ENCODE results near the gene CHST11.

CHST11 gene

DNA sequence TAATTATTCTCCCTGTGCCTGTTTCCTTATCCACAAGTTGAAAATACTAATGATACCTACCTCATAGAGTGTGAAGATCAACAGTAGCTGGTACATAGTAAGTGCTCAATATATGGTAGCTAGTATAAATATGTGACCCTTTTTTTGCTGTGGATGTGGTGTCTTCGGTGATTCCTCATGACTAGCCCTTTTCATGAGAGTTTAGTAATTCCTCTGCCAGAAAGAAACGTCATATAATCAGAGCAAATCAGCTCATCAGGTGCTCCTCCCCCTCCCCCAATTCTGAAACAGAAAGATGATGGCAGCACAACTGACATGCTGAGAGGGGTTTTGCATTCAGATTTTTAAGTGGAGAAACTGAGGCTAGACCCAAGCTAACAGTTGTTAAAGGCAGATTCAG, 290.6 kb downstream of the CHST11 start:
- no peak for DNase-seq

DNA sequence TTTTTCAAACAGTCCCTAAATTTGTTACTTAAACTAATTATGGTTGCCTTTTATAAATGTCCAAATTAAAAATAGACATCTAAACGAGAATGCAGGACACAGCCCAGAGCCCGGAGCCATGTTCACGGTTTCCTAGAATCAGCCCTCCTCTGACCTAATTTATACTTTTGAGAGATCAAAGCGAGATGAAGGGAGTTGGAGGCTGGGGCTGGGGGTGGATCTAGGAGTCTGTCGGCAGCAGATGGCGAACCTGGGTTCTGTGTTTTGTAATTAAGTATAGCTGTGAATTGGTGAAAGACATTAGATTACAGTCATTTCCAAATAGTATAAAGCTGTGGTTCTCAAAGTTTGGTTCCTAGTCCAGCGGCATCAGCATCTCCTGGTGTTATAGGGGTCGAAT, 291.2 kb downstream of the CHST11 start:
- DNase-seq: no peak

DNA sequence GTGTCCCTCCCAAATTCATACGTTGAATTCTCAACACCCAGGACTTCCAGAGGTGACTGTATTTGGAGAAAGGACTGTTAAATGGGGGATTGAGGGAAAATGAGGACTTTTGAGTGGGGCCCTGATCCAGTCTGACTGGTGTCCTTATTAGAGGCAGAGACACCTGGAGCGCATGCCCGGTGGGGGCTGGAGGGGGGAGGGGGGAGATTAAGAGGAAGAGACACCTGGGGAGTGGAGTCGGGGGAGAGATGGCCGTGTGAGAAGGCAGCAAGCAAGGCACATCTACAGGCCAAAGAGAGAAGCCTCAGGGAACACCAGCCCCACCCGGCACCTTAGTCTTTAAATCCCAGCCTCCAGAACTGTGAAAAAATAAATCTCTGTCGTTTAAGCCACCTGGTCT, 291.6 kb downstream of the CHST11 start:
- no peak for DNase-seq

DNA sequence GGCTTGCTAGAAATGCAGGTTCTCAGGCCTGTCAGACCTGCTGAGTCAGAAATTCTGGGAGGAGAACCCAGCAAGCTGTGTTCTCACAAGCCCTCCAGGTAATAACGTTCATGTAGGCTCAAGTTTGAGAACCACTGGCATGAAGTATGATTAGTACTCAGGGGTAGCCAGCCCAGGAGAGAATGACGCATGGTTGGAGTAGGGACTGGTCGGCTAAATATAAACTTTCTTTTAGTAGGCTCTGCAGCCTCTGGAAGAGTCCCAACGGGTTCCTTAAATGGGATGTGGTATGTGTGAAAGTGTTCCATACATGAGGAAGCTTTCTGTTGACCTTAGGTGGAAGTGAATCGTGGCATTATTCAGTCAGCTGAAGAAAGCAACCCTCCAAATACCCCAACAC, 292.0 kb downstream of the CHST11 start:
- DNase-seq: peak; percentile 65 to 83 (median 65)

DNA sequence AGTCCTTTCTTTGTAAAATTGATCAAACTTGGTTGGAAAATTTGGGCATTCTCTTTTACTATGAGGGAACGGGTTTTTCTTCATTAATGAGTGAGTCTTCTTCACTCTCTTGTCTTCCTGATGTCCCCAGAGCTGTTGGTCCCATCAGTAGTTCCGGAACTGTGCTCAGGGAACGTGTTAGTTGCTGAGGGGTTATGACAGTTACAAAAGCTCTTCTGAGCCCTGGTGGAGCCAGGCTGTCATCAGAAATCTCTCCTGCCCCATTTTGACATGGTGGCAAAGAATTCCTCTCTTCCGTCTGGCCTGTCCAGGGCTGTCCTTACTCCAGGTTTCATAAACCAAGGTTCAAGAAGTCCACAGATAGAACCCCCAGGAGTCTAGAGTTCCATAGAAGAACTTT, 292.8 kb downstream of the CHST11 start:
- DNase-seq: no peak

DNA sequence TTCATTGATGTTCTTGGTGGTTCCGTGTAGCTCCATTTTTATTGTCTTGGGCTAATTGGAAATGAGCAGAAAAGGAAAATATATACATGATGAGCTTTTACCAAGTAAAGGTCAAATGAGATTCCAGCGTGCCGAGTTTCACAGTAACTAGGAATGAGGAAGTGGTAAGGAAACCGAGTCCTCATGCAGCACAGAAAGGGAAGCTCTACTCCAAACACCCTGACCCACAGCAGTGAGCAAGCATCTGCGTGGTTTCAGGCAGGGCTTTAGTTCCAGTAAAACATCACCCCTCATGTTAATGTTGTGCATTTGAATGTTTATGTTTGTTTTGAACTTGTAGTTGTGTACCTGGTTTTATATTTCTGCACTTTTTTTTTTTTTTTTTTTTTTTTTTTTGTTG, 293.3 kb downstream of the CHST11 start:
- DNase-seq: peak; percentile 85 to 93 (median 90)

DNA sequence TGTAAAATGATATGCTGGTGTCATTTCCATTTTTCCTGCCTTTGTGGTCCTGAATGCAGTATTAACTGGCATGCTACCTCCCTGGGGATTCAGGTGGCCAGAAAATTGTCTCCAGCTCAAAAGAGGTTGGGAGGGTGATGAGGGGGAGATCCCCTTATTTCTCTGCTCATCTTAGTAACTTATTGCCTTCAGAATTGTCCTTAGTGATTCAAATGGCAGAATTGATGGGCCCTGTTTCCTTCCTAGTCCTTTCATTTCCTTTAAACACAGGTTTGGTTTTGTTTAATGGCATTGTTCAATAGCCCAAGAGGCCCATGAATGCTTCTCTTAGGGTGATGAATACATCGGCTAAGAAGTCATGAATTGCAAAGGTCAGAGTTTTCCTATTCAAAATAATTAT, 294.4 kb downstream of the CHST11 start:
- no peak for DNase-seq

DNA sequence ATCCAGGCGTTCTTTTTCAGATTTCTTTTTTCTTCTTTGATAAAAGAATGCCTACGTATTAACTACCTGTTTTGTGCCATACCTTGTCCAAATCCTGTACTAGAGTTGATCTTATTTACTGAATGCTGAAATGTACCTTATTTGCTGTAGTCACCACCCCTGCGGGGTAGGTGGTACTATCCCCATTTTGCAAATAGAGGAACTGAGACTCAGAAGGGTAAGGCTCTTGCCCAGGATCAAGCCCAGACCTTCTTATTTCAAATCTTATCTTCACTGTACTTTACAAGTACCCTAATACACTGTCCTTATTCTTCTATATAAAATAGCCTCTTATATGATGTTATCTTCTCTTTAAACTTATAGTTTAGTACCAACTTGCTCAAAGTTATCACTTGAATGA, 294.8 kb downstream of the CHST11 start:
- DNase-seq: peak in 2 of 3 donors; percentile 34 to 44

DNA sequence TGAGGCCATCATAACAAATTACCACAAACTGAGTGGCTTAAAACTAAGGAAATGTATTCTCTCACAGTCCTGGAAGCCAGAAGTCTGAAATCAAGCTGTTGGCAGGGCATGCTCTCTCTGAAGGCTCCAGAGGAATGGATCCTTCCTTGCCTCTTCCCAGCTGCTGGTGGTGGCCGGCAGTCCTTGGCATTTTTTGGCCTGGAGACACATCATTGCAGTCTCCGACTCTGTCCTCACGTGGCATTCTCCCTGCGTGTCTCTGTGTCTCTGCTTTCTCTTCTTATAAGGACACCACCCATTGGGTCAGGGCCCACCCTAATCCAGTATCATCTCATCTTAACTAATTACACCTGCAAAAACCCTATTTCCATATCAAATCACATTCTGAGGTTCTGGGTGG, 295.3 kb downstream of the CHST11 start:
- DNase-seq: no peak

DNA sequence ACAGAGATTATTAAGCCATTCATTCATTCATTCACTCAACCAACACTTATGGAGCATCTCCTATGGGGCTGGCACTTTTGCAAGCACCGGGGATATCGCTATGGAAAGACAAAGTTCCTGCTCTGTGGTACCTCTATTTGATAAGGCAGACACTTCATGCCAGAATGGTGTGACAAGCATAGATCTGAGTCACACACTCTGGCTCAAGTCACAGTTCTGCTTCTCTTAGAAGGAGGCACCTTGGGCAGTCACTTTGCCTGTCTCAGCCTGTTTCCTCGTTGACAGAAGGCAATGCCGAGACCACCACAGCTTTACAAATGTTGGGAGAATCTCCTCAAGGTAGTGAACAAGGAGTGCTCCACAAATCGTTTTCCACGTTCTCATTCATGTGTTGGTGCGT, 296.1 kb downstream of the CHST11 start:
- DNase-seq: peak in 1 of 3 donors; percentile 41

DNA sequence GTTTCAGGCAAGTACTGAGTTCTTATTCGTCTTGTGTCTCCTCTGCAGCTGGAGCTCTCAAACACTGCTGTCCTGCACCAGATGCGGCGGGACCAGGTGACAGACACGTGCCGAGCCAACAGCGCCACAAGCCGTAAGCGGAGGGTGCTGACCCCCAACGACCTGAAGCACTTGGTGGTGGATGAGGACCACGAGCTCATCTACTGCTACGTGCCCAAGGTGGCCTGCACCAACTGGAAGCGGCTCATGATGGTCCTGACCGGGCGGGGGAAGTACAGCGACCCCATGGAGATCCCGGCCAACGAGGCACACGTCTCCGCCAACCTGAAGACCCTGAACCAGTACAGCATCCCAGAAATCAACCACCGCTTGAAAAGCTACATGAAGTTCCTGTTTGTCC, 300.2 kb downstream of the CHST11 start:
- DNase-seq: no peak

DNA sequence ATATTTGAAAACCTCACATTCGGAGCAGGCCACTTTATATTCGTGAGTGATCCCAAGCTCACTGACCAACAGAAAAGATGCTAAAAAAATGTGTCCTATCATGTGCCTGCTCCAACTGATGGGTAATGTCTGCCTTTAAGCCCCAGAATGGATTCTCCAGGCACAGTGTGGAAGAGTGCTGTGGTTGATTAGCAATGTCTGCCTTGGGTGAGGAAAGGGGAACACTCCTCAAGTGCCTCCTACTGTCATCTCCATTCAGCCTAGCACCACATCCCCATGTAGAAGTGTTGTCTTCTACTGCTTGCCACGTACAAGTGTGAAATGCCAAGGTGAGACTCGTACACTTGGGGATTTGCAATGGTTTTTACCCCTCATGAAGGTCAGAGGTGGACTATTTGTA, 302.0 kb downstream of the CHST11 start:
- DNase-seq: no peak

DNA sequence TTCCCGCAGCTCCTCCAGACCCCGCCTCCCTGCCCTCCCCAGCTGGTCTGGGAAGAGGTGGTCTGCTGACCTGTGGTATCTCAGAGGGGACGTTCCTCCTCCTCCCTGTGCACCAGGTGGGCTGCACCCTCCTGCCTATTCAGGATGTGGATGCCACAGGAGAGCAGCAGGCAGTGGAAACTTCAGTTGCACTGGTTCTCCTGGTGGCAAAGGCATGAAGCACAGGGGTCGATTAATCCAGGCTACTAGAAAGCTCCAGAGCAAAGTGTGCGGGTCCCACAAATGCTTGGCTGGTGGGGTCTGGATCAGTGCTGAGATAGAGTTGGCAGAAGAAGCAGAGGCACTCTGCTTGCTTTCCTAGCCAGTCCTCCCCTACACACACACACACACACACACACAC, 304.3 kb downstream of the CHST11 start:
- DNase-seq: no peak

DNA sequence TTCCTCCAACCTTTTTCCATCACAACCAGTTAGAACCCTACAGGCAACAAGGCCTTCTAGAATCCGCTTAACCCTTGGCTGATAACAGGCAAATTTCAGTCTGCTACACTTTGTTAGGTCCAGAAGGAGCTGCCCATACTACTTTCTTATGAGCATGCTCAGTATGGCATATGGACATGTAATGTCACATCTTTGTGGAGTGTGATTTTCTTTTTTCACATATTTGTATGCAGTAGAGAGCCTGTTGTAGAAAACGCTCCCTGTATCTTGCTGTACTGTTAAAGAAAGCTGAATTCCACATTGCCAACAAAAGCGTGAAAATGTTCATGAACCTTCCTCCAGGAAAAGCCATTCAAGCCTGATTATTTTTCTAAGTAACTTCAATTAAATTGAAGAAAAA, 304.9 kb downstream of the CHST11 start:
- DNase-seq: no peak

DNA sequence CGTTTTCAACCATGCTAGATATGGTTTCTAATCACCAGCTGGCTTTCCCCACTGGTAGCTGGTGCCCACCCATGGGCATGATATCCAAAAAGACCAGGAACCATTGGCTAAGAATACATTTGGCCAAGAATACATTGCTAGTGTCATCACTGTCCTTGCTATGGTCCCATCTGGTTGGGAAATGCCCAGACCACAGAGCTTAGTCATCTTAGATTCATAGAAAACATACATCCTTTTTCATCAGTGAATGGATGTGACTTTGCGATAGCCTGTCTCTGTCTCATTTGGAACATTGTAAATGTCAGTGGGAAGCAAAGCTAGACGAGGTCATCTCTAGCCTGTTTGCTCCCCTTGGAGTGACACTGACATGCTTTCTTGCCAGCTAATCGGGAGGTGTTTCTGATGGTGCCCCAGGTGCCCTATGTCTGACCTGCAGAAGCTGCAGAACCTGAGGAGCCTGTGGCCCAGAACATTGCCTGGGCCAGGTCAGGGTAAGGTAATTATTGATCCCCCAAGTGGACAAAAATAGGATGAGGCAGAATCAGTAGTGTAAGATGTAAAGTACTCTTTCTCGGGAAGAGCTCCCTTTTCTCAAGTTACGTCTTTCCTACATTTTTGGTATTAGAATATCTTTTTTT, 306.5 kb downstream of the CHST11 start:
- peak; percentile 79 to 93 (median 91) for DNase-seq

DNA sequence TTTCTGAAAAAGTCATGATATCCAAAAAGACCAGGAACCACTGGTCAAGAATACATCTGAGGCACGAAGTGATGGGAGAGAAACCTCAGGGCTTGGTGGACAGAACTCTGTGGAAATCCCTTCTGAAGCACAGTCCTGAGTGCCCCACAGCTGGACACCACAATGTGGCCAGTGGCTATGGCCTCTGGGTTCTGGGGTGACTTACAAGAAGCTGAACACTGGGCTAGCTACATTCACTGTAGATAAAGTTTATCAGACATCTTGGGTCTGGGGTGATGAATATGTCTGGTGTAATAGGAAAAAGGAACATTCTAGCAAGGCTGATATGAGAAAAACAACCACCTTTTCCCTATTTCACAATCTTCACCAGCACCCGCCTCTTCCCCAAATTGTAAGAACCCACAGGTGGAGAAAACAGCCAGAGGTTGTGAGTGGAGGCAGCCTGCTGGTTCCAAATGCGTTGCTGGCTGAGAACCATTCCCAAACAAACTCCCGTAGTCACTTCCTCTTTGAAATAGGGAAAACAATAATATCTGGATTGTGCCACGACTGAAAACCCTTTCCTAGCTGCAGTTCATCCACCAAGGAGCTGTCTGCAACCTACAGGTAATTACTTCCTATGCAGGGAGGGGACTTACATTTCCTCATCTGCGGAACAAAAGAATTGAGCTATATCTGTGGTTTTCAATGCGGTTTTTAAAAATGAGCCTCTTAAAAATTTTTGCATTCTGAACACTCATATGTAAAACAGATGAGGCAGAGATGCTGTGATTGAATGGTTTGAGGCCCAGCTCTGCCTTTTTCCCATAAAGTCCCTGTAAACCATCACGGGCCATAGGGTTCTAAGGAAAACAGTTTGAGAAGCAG, 307.7 kb downstream of the CHST11 start:
- DNase-seq: no peak

DNA sequence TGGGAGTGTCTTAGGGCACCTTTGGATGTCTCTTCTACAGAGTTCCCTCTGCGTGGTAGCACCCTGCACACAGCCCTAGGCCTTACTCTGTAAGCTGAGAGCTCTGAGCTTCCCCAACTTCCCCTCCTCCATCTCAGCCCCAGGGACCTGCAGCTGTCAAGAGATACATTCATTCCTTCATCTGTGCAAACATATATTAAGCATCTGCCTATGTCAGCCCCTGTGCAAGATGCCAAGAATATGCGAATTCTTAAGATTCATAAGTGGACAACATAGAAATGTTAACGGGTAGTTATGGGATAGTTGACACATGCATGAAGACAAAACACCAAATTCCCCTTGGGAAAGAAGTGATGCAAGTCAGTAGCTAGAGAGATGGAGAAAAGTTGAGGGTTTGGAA, 310.5 kb downstream of the CHST11 start:
- no peak for DNase-seq

DNA sequence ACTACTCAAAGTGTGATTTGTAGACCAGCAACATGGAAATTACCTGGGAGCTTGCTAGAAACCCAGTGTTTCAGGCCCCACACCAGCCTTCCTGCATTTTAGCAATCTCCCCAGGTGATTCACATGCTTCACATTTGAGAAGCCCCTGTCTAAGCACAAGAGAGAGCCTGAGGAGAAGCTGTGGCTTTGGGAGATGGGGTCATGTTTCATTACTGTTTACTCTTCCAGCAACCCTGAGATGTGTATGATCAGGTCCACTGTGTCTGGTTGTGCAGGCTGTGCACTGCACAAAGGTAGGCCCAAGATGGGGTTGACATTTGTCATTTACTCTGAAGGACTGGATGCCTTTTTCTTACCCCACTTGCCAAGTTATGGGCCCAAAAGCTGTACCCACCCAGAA, 311.3 kb downstream of the CHST11 start:
- DNase-seq: no peak

DNA sequence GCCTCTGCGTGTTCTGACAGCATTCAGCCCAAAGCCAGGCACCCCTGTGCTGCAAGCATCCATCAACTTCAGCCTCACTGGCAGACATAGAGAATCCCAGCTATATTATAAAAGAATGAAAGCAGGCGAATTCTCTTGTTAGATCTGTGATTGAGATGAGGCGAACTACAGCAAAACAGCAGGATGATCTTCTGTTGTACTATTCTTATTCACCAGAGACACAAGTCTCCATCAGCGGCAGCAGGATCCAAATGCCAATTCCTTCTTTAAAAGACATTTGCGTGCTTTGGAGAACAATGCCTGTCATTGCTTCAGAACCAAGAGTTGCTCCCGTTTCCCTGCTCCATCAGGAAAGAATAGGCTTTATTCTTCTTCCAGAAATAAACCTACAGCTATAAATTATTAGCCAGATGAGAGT, 312.4 kb downstream of the CHST11 start:
- DNase-seq: no peak

DNA sequence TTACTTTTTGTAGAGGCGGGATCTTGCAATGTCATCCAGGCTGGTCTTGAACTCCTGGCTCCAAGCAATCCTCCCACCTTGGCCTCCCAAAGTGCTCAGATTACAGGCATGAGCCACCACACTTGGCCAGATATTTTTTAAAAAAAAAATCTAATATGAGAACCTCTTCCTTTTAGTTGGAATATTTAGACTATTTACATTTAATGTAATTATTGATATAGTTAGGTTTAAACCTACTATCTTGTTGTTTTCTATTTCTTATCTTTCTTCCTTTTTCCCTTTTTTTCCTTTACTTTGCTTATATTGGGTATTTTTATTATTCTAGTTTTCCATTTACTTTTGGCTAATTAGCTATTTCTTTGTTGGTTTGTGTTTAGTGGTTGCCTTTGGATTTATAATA, 315.6 kb downstream of the CHST11 start:
- no peak for DNase-seq

DNA sequence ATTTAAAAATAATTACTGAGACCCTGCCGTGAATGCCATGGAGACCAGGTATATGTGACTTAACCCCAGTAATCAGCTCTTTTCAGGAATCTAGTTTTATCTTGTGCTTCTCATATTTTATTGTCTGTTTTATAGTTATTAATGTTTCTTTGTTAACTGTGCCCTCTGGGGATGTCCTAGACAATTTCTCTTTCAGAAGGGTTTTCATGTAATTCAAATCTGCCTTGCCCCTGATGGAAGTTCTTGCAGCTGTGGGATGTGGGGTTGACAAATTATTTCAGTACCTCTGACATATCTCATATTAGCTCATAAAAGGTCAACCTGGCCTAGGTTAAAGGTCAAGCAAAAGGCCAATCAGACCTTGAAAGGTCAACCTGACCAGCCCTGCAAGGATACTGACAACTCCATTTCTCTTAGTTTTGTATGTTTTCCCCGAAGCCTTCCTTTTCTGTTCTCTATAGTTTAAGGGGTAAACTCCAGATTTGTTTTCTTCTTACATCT, 319.0 kb downstream of the CHST11 start:
- no peak for DNase-seq

DNA sequence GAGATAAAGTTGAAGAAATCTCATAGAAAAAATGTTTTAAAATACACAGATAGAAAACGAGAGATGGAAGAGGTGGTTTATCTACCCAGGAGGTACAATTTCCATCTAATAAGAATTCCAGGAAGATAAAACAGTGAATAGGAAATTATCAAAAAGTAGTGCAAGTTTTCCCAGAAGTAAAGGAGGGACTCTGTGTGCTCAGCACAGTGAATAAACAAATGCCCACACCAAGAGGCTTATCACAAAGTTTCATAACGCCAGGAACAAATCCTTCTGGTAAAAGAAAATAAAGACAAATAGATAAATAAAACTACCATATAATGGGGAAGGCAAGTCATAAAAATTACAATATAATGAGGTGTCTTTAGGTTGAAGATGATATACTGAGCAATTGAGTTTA, 322.4 kb downstream of the CHST11 start:
- DNase-seq: no peak

DNA sequence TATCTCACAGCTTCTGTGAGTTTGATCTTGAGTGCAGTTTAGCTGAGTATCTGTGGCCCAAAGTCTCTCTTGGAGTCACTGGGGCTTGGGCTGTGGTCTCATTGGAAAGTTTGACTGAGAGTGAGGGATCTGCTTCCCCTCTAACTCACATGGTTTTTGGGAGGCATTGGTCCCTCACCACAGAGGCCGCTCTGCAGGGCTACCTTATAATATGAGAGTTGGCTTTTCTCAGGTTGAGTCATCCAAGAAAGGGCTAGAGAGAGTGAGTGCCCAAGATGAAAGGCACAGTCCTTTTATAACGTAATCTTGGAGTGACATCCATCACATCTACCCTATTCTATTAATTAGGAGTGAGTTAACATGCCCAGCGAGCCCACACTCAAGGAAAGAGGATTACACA, 325.5 kb downstream of the CHST11 start:
- no peak for DNase-seq

DNA sequence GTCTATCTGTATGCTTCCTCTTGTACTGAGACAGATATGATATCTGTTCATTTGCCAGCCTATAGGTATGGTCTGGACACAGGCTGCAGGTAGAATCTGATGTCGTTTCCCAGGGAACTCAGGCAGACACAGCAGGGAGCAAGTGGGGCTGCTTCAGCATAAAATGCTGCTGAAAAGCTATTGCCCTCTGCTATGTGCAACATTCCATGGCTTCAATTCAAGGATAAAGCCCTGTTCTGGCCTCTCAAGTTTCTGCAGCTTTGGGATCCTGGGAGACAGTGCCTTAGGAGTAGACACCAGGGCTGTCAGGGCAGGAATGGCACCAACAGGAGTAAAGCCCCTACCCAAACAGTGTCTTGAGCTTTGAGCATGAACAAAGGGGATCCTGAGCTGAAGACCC, 327.8 kb downstream of the CHST11 start:
- DNase-seq: no peak
